GM21528 (cell line): Measurements from ENCODE around the gene MTUS2.
A peak's percentile ranks its signal among the peaks of the same experiment; 100 is the strongest.
"Not testable (repeated sequence)": the region's sequence is repeated elsewhere in the genome, so short reads cannot be mapped to it uniquely, and the experiment has no call there.

Experiments used
- ATAC-seq: cut with Tn5 transposase; IDR thresholded peaks from one replicate; pipeline ENCODE4 v1.9.1; 2021; ENCODE audit warnings: mild to moderate bottlenecking, moderate library complexity; ENCODE audit not compliant: unreplicated experiment, low FRiP score

Gene MTUS2

GRCh38 chr13:29284726-29285125 is 464.6 kb downstream of the MTUS2 start:
- ATAC-seq: no peak

DNA sequence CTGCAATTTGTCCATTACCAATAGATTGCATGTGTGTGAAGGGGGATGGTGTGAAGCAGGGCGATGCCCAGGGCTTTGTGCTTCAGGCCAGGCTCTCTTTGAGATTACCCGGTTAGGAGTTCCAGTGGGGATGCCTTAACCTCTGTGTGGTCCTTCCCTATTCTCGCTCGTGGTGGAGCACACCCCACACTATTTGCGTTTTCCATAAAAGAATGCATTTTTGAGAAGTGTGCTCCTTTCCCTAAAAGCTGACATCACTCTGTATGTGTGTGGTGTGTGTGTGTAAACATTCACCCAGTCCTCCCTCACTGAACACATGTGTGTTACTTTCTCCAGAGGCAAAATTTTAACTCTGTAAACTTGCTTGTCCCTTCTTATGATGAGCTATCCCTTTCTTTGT is 467.1 kb downstream of the MTUS2 start:
- ATAC-seq: no peak

- no peak for ATAC-seq
Measured at GRCh38 chr13:29292045-29292444, 471.9 kb downstream of the MTUS2 start.

GRCh38 chr13:29294821-29295220 is 474.7 kb downstream of the MTUS2 start:
- ATAC-seq: no peak

- ATAC-seq: no peak
Measured at GRCh38 chr13:29301027-29301426, 480.9 kb downstream of the MTUS2 start.

DNA sequence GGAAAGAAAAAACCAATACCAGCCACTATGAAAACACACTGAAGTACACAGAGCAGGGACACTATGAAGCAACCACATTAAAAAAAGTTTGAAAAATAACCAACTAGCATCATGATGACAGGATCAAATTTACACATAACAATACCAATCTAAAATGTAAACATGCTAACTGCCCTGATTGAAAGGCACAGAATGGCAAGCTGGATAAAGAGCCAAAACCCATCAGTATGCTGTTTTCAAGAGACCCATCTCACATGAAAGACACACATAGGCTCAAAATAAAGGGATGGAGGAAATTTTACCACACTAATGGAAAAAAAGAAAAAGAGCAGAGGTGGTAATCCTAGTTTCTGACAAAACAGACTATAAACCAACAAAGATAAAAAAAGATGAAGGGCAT is 484.0 kb downstream of the MTUS2 start:
- ATAC-seq: no peak

DNA sequence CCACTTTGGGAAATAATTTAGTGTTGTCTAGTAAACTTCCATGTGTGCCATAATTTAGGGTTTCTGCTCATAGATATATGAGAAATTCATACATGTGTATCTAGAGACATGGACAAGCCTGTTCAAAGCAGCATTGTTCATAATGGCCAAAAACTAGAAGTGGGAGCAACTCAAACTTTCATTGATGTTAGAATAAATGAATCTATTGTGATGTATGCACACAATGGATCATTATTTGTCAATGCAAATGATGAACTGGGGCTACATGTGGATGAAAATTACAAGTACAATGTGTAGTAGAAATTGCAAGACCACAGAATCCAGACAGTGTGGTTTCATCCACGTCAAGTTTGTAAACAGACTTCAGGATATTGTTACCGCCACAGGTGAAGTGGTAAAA is 490.7 kb downstream of the MTUS2 start:
- no peak for ATAC-seq

- no peak for ATAC-seq
Measured at GRCh38 chr13:29315847-29316246, 495.7 kb downstream of the MTUS2 start.

- no peak for ATAC-seq
Measured at GRCh38 chr13:29317828-29318227, 497.7 kb downstream of the MTUS2 start.

- no peak for ATAC-seq
Measured at GRCh38 chr13:29318741-29319140, 498.6 kb downstream of the MTUS2 start.

GRCh38 chr13:29319451-29319850 is 499.3 kb downstream of the MTUS2 start:
- no peak for ATAC-seq

DNA sequence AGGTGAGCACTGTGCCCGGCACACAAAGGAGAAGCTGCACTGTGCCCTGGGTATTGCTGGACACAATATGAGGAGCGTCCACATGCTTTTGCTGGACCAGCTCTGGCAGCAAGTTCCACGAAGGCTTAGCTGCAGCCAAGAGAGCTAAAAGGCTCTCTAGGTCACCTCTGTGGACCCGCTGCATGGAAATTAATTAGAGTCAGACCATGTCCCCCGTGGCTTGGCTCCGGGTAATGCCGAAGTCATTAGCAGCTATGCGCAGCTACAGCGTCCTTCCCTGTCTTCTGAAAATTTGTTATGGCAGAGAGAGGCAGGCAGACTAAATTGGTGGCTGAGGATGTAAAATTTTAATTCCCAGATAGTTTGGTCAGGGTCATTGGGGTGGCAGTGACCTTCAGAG is 503.8 kb downstream of the MTUS2 start:
- no peak for ATAC-seq

DNA sequence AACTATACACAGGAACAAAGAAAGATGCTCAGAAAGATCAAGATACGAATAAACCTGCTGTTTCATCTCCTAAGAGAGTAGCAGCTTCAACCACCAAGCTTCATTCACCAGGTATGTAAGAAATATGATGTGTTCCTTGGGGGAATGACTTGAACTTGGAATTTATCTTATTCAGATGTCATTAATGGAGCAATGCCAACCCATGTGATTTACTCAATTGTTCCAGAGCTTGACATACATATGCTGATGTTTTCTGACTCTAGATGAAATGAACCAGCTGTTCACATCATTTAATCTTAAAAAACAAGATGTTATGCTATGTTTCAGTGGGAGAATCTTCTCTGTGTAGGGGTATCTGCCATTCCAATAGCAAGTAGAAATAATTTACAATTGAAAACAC is 504.5 kb downstream of the MTUS2 start:
- no peak for ATAC-seq

DNA sequence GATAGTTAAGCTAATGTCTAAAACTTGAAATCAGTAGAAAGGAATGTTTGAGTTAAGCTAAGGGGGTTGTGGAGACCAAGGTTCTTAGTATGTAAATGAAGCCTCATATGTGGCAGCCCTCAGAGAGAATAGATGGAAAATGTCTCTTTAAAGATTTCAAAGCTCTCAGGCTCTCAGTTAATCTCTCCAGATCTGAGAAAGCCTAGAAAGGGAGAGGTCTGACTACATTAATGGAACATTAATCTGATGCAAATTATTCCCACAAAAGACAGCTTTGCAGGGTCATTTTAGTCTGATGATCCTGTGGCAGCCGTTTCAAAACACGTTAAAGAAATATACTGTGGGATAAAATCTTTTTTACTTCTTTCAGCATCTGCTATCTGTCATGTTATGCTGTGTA is 508.4 kb downstream of the MTUS2 start:
- ATAC-seq: no peak

- ATAC-seq: no peak
Measured at GRCh38 chr13:29336356-29336755, 516.2 kb downstream of the MTUS2 start.

GRCh38 chr13:29339386-29340272 is 519.5 kb downstream of the MTUS2 start:
- no peak for ATAC-seq

DNA sequence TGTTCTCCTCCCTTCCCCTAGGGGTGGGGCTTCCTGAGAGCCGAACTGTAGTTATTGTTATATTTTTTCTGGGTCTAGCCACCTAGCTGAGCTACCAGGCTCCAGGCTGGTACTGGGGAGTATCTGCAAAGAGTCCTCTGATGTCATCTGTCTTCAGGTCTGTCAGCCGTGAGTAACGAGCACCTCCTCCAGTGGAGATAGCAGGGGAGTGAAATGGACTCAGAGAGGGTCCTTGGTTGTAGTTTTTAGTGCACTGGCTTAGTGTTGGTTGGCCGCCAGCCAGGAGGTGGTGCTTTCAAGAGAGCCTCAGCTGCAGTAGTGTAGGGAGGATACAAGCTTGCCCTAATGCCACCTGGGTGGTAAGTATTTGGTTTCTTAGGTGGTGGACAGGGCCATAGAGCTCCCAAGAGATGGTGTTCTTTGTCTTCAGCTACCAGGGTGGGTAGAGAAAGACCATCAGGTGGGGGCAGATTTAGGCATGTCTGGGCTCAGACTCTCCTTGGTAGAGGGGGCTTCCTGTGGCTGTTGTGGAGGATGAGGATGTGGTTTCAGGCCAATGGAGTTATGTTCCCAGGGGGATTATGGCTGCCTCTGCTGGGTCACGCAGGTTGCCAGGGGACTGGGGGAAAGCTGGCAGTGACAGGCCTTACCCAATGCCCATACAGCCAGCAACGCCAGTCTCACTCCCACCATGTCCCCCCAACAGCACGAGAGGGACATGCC is 525.9 kb downstream of the MTUS2 start:
- not testable (repeated sequence) for ATAC-seq

GRCh38 chr13:29355029-29355428 is 534.9 kb downstream of the MTUS2 start:
- ATAC-seq: no peak

GRCh38 chr13:29359181-29359580 is 539.0 kb downstream of the MTUS2 start:
- ATAC-seq: no peak

DNA sequence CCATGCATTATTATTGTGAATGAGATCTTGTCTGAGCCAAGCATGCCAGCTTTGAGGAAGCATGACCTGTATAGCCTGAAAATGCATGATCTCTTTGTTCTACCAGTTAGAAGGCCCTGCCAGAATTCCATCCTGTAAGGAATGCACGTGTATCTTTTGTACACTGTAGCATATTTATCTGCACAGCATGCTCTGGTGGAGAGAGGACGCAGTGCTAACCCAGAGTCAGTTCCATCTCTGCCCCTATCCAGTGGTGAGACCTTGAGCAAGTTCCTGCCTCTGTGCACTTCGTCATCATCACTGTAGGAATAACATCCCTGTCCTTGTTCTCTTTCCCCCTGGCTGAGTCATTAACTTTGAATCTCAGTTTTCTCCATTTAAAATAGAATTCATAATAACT is 541.6 kb downstream of the MTUS2 start:
- ATAC-seq: no peak

- ATAC-seq: peak; percentile 94
Measured at GRCh38 chr13:29362849-29363604, 542.9 kb downstream of the MTUS2 start.
